ENCODE measurements around the gene ECE2.
"Not testable (repeated sequence)": the region's sequence is repeated elsewhere in the genome, so short reads cannot be mapped to it uniquely, and the experiment has no call there.

ECE2 gene

DNA sequence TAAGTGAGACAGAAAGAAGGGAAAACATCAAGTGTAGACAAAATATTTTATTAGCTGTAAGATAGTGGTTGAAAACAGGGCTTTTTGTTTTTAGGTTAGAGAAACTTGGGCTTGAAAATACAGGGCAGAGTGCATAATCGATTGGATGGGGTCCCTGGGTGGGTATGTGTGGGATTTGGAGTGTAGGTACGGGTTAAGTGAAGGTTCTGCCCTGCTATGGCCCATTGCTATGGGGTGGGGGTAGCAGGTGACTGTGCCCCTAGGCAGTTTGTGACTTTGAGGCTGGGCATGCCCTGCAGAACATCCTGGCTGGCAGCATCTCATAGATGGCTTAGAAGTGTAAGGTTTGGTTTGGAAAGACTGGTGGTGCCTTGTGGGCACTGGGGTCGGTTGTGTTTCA lies 57.9 kb downstream of the ECE2 start:
- 88% methylated on average over 3 of the region's 3 CpGs for WGBS
- H3K9me3 ChIP-seq (ENCODE audit: insufficient read depth, low read depth, low read length): no peaks in the 10 kb centered on the region
- 0 out of 2 replicates have a peak, but pooled peaks cover 11% of the 10 kb centered on the region for H3K4me1 ChIP-seq (ENCODE audit: insufficient read depth, low read length)
- no peak overlapping the region for H3K27ac ChIP-seq (ENCODE audit: low read depth, low read length)
- no peak overlapping the region for H3K4me3 ChIP-seq (ENCODE audit: low read length)
- H3K9ac ChIP-seq (ENCODE audit: low read depth, low read length): no peak overlapping the region
- no peaks in the 10 kb centered on the region for H3K27me3 ChIP-seq (ENCODE audit: insufficient read depth, low read length)
- peaks cover 62% of the 10 kb centered on the region for H3K36me3 ChIP-seq (ENCODE audit: insufficient read depth, low read length)

DNA sequence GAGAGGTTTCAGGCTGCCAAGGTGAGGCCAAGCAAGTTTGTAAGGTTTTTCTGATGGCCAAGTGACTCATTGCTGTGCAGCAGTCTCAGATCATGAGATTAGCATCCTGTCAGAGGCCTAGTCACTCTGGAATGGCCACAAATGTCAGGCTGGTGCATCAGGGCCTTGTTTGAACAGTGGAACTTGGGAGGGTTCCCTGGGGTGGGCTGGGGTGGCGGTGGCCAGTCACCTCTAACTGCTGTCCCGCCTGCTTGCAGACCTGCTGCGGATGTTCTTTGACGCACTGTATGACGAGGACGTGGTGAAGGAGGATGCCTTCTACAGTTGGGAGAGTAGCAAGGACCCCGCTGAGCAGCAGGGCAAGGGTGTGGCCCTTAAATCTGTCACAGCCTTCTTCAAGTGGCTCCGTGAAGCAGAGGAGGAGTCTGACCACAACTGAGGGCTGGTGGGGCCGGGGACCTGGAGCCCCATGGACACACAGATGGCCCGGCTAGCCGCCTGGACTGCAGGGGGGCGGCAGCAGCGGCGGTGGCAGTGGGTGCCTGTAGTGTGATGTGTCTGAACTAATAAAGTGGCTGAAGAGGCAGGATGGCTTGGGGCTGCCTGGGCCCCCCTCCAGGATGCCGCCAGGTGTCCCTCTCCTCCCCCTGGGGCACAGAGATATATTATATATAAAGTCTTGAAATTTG lies 58.8 kb downstream of the ECE2 start:
- Histone ChIP-seq H3K9me3 (ENCODE audit: insufficient read depth, low read depth, low read length) (no peaks in the 10 kb centered on the region), H3K4me3 (ENCODE audit: low read length) (no peak overlapping the region), H3K27me3 (ENCODE audit: insufficient read depth, low read length) (no peaks in the 10 kb centered on the region), H3K36me3 (ENCODE audit: insufficient read depth, low read length) (peaks cover 53% of the 10 kb centered on the region), H3K4me1 (ENCODE audit: insufficient read depth, low read length) (peaks cover 16% of the 10 kb centered on the region; the same call in 1 of the 2 replicates), H3K9ac (ENCODE audit: low read depth, low read length) (no peak overlapping the region), H3K27ac (ENCODE audit: low read depth, low read length) (peak overlapping the region; percentile 97; the same call in 1 of the 2 replicates)
- WGBS: 91% methylated on average over 14 of the region's 15 CpGs

DNA sequence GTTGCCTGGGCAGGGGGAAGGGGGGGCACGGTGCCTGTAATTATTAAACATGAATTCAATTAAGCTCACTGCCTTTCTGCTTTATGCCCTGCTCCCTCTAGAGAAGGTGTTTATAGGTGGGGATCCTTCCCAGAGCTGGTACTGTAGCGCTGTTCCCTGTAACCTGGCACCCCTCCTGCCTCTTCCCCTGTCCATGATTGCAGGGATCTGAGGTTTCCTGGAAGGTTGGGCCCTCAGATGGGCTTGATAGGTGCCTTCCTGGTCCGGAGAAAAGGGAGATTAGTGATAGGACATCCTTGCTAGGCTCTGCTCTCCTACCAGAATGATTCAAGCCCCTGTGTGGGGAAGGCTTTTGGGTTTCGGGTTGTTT lies 59.5 kb downstream of the ECE2 start:
- Histone ChIP-seq H3K9ac (ENCODE audit: low read depth, low read length) (no peak overlapping the region), H3K27ac (ENCODE audit: low read depth, low read length) (peak overlapping the region; percentile 97), H3K27me3 (ENCODE audit: insufficient read depth, low read length) (no peaks in the 10 kb centered on the region), H3K4me1 (ENCODE audit: insufficient read depth, low read length) (peaks cover 16% of the 10 kb centered on the region; the same call in 1 of the 2 replicates), H3K36me3 (ENCODE audit: insufficient read depth, low read length) (peaks cover 46% of the 10 kb centered on the region), H3K4me3 (ENCODE audit: low read length) (peak overlapping the region; percentile 83), H3K9me3 (ENCODE audit: insufficient read depth, low read depth, low read length) (no peaks in the 10 kb centered on the region)
- WGBS: 74% methylated on average over 3 of the region's 4 CpGs

DNA sequence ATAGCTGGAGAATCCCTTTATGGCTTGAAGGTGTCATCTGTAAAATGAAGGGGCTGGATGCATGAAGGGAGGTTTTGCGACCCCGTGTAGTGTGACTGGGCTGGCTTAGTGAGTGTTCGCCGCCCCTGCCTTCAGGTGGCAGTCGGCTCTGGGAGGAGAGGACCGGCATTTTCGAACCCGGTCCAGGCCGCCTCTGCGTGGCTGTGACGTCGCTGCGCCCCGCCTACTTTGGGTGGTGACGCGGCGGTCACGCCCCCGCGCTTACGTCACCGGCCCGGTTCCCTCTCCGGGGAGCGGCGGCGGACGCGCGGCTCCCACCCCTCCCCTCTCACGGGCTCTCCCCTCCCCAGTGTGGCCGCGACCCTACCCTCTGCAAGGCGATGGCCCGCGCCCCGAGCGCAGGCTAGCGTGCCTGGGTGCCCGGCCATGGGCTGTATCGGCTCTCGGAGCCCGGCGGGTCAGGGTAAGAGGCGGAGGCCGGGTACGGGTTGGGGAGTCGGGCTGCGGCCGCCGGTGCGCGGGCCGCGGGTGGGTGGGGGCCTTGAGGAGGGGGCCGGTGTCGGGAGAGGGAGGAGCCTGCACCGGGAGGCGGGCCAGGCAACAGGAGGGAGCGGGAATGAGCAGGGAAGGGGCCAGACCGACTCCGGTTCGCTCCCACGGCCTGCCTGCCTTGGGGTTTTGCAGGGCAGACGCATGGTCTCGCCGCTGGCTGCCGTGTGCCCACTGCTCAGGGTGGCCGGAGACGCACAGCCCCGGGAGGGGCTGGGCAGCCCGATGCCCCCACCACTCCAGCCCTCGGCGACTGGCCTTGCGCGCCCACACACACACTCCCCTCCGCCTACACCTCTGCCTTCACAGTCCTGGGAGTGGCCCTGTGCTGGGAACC lies 60.1 kb downstream of the ECE2 start:
- peaks cover 42% of the 10 kb centered on the region for H3K36me3 ChIP-seq (ENCODE audit: insufficient read depth, low read length)
- H3K4me3 ChIP-seq (ENCODE audit: low read length): peak overlapping the region; percentile 83
- peak overlapping the region; percentile 97 for H3K27ac ChIP-seq (ENCODE audit: low read depth, low read length)
- H3K27me3 ChIP-seq (ENCODE audit: insufficient read depth, low read length): no peaks in the 10 kb centered on the region
- peaks cover 16% of the 10 kb centered on the region; the same call in 1 of the 2 replicates for H3K4me1 ChIP-seq (ENCODE audit: insufficient read depth, low read length)
- WGBS: 1% methylated on average over 77 of the region's 77 CpGs
- peak overlapping the region; percentile 80 for H3K9ac ChIP-seq (ENCODE audit: low read depth, low read length)
- H3K9me3 ChIP-seq (ENCODE audit: insufficient read depth, low read depth, low read length): no peaks in the 10 kb centered on the region

DNA sequence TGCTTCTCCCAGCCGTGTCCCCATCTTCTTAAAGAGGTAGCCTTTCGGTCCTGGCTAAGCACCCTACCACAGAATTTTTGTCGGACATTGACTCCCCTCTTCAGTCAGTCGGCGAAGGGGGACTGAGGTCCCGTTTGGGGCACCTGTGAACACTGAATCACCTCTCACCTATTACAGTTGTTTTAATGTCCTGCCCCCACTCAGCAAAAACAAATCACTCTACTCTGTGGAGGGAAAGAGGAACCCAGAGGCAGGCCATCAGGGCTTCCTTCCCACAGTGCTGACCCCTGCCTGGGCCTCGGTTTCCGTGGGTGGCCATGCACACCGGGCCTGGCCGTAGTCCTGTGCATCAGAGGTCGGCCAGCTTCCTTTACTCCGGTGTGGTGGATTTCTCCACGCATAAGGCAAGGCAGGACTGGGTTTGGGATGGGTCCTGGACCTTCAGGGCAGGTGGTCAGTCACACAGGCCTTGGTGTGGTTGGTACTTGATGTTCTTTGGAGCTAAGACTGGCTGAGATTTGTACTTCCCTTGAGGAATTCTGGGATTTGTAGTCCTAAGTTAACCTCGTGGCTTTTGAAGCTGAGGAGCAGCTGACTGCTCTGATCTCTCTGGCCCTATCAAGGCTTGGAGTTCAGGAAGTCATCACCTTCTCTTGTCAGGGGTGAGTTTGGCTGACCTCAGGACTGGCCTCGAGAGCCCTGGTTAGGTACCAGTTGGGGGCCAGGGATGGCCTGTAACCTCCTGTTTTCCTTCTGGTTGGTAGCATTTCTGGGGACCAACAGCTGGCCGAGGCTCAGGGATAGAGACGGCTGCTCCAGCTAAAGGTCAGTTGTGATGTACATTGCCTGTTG lies 61.0 kb downstream of the ECE2 start:
- peak overlapping the region; percentile 83 for H3K4me3 ChIP-seq (ENCODE audit: low read length)
- 40% methylated on average over 17 of the region's 17 CpGs for WGBS
- H3K27ac ChIP-seq (ENCODE audit: low read depth, low read length): peak overlapping the region; percentile 97; the same call in 1 of the 2 replicates
- no peaks in the 10 kb centered on the region for H3K27me3 ChIP-seq (ENCODE audit: insufficient read depth, low read length)
- peaks cover 16% of the 10 kb centered on the region; the same call in 1 of the 2 replicates for H3K4me1 ChIP-seq (ENCODE audit: insufficient read depth, low read length)
- H3K9me3 ChIP-seq (ENCODE audit: insufficient read depth, low read depth, low read length): no peaks in the 10 kb centered on the region
- H3K9ac ChIP-seq (ENCODE audit: low read depth, low read length): peak overlapping the region; percentile 80
- peaks cover 37% of the 10 kb centered on the region for H3K36me3 ChIP-seq (ENCODE audit: insufficient read depth, low read length)

DNA sequence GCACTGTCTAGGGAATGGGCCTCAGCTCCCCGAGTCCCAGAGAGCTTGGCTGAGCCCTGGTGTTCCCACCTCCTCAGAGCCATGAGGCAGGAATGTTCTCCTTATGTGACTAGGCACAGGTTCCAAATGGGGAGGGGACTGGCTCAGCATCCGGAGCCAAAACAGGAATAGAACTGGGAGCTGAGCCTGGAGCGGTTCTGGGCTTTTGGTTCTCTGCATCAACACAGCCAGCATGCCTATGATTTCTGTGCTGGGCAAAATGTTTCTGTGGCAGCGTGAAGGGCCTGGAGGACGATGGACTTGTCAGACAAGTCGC lies 61.5 kb downstream of the ECE2 start, which contains the start of gene FAM131A:
FAM131A (plus strand) TSS at position 202 of the 316 bp plus-strand sequence; CDS start at position 233, 31 bp downstream.
- H3K4me1 ChIP-seq (ENCODE audit: insufficient read depth, low read length): peaks cover 16% of the 10 kb centered on the region; the same call in 1 of the 2 replicates
- WGBS: 90% methylated on average over 6 of the region's 6 CpGs
- peak within 1 kb of the TSS; percentile 83 for H3K4me3 ChIP-seq (ENCODE audit: low read length)
- no peaks in the 10 kb centered on the region for H3K9me3 ChIP-seq (ENCODE audit: insufficient read depth, low read depth, low read length)
- H3K36me3 ChIP-seq (ENCODE audit: insufficient read depth, low read length): peaks cover 36% of the 10 kb centered on the region
- peak within 1 kb of the TSS; percentile 97; the same call in 1 of the 2 replicates for H3K27ac ChIP-seq (ENCODE audit: low read depth, low read length)
- peak within 1 kb of the TSS; percentile 80 for H3K9ac ChIP-seq (ENCODE audit: low read depth, low read length)
- H3K27me3 ChIP-seq (ENCODE audit: insufficient read depth, low read length): no peaks in the 10 kb centered on the region

DNA sequence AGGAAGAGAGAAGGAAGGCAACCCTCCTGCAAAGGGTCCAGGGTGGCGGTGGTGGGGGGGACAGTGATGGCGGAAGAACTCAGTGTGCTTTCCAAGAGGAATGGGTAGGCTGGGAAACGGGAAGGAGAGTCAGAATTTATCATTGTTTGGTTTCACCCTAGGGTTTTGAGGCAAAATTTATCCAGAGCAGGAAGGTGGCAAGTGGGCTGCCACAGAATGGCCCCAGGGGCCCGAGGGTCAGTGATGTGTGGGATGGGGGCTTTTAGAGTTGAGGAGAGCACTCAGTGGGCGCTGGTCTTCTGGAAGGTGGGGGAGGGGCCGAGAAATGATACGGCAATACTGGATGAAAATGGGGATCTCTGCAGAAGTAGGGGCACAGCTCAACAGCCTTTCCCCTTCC lies 62.2 kb downstream of the ECE2 start:
- peaks cover 16% of the 10 kb centered on the region; the same call in 1 of the 2 replicates for H3K4me1 ChIP-seq (ENCODE audit: insufficient read depth, low read length)
- no peaks in the 10 kb centered on the region for H3K27me3 ChIP-seq (ENCODE audit: insufficient read depth, low read length)
- no peaks in the 10 kb centered on the region for H3K9me3 ChIP-seq (ENCODE audit: insufficient read depth, low read depth, low read length)
- H3K9ac ChIP-seq (ENCODE audit: low read depth, low read length): 0 out of 2 replicates have a peak overlapping the region, but pooled peaks have one; percentile 5
- WGBS: 85% methylated on average over 7 of the region's 7 CpGs
- peak overlapping the region; percentile 38 for H3K4me3 ChIP-seq (ENCODE audit: low read length)
- peaks cover 35% of the 10 kb centered on the region for H3K36me3 ChIP-seq (ENCODE audit: insufficient read depth, low read length)
- no peak overlapping the region for H3K27ac ChIP-seq (ENCODE audit: low read depth, low read length)

DNA sequence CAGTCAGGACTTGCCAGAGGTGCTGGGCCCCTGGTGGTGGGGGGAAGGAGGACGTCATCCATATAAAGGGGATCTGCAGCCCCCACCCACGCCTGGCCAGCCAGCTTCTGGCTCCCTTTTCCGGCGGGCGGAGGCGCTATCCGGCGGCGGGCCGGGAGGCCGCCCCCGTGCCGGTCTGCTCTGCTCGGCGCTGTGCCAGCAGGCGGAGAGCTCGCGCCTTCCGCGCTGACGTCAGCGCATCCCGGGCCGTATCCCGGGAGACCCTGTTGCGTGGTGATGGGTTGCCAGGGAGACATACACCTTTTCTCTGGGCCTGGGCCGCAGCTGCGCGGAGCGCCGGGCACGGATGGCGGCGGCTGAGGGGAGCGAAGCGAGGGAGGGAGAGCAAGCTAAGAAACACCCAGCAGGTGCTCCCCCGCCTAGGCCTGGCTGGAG lies 62.7 kb downstream of the ECE2 start:
- Histone ChIP-seq H3K4me3 (ENCODE audit: low read length) (peak overlapping the region; percentile 38), H3K4me1 (ENCODE audit: insufficient read depth, low read length) (peaks cover 16% of the 10 kb centered on the region; the same call in 1 of the 2 replicates), H3K27ac (ENCODE audit: low read depth, low read length) (no peak overlapping the region), H3K36me3 (ENCODE audit: insufficient read depth, low read length) (peaks cover 33% of the 10 kb centered on the region), H3K9ac (ENCODE audit: low read depth, low read length) (0 out of 2 replicates have a peak overlapping the region, but pooled peaks have one; percentile 5), H3K9me3 (ENCODE audit: insufficient read depth, low read depth, low read length) (no peaks in the 10 kb centered on the region), H3K27me3 (ENCODE audit: insufficient read depth, low read length) (no peaks in the 10 kb centered on the region)
- WGBS: 81% methylated on average over 37 of the region's 37 CpGs

DNA sequence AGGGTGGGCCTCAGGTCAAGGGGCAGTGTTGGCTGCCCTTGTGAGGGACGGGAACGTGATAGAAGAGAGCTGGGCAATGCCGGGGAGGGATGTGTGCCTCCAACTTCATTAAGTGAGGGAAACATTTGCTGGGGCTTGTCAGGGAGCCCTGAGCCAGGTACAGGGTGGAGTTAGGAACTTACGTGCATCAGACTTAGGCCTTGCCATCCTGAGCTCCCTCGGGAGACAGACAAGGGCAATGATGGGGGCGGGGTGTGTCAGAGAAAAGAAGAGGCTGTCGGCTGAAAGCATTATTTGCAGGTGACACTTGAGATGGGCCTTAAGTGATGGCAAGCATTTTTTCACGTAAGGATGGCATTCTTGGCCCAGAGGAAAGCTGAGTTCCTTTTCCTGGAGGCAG lies 63.2 kb downstream of the ECE2 start:
- Histone ChIP-seq H3K9ac (ENCODE audit: low read depth, low read length) (no peak overlapping the region), H3K27ac (ENCODE audit: low read depth, low read length) (no peak overlapping the region), H3K36me3 (ENCODE audit: insufficient read depth, low read length) (peaks cover 30% of the 10 kb centered on the region), H3K4me3 (ENCODE audit: low read length) (peak overlapping the region; percentile 38), H3K27me3 (ENCODE audit: insufficient read depth, low read length) (no peaks in the 10 kb centered on the region), H3K9me3 (ENCODE audit: insufficient read depth, low read depth, low read length) (no peaks in the 10 kb centered on the region), H3K4me1 (ENCODE audit: insufficient read depth, low read length) (peaks cover 16% of the 10 kb centered on the region; the same call in 1 of the 2 replicates)
- 80% methylated on average over 8 of the region's 8 CpGs for WGBS

DNA sequence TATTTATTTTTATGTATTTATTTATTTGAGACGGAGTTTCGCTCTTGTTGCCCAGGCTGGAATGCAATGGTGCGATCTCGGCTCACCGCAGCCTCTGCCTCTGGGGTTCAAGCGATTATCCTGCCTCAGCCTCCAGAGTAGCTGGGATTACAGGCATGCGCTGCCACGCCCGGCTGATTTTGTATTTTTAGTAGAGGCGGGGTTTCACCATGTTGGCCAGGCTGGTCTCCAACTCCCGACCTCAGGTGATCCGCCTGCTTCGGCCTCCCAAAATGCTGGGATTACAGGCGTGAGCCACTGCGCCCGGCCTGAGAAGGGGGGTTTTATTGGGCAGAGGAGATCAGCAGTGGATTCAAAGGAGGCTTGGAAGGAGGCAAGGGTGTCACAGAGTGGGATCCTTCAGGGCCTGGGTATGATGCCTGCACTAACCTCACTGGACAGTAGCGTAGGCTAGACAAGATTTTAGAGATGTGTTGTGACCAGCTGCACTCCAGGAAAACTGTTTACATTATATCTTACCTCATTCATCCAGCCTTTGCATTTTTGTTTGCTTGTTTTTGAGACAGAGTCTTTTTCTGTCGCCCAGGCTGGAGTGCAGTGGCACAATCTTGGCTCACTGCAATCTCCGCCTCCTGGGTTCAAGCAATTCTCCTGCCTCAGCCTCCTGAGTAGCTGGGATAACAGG lies 63.8 kb downstream of the ECE2 start:
- H3K9ac ChIP-seq (ENCODE audit: low read depth, low read length); H3K27ac ChIP-seq (ENCODE audit: low read depth, low read length); H3K27me3 ChIP-seq (ENCODE audit: insufficient read depth, low read length); H3K4me3 ChIP-seq (ENCODE audit: low read length); H3K9me3 ChIP-seq (ENCODE audit: insufficient read depth, low read depth, low read length): not testable (repeated sequence)
- Histone ChIP-seq H3K4me1 (ENCODE audit: insufficient read depth, low read length) (peaks cover 16% of the 10 kb centered on the region; the same call in 1 of the 2 replicates), H3K36me3 (ENCODE audit: insufficient read depth, low read length) (peaks cover 28% of the 10 kb centered on the region)
- WGBS: 92% methylated on average over 19 of the region's 19 CpGs

All from HUES64 (cell line).